Measurements from ENCODE around the gene GLIS1. TPM values are rescaled to one million over a fixed set of nuclear protein-coding genes. Genes with fewer than 3 reads are reported as not detected.

Gene GLIS1
- total and polyA plus RNA-seq, 8 donors, result 0.20 to 4.8 (median 0.55) TPM; not detected in 1

DNA sequence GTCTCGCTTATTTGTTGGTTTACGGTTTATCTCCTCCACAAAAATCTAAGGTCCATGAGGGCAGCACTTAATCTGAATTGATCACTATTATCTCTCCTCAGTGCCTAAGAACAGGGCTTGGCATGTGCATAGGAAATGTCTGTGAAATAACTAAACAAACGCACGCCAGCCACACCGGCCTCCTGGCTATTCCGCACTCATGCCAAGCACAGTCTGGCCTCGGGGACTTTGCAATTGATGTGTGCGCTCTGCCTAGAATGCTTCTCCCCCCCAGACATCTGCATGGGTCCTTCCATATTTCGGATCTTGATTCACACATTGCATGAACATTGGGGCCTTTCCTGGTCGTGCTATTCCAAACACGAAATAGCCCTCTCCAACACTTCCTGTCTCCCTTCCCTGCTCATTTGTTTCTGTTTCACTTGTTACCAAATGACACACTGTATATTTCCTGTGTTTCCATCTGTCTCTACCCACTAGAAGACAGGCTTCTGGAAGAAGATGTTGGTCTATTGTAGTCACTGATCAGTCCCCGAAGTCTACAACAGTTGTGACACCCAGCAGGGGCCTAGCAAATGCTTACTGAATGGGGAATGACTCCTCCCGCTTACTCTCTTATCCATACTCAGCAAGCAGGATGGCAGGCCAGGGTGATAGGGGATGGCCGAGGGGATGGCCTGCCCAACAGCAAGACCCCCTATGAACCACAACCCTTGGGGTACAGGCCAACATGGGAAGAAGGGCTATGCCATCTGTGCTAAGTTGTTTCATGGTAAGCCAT is 93.9 kb downstream of the GLIS1 start:
- intact Hi-C loops (cut with DNase I; ENCODE audit: low total_unique reads), result no loop called here
- Histone ChIP-seq H3K36me3 (no peaks in the 10 kb centered on the region), H3K9me3 (no peaks in the 10 kb centered on the region), H3K4me1 (no peaks in the 10 kb centered on the region), H3K4me3 (no peak overlapping the region), H3K27ac (no peak overlapping the region), H3K27me3 (no peaks in the 10 kb centered on the region)
- 71 to 83% (median 81%) methylated on average over 13 to 14 of the region's 14 CpGs for WGBS, 5 donors
- TF ChIP-seq EP300 (IDR thresholded peaks at IDR 0.05) (no peak), POLR2A (IDR thresholded peaks at IDR 0.05) (no peak)
- TF ChIP-seq, protein P1, sequence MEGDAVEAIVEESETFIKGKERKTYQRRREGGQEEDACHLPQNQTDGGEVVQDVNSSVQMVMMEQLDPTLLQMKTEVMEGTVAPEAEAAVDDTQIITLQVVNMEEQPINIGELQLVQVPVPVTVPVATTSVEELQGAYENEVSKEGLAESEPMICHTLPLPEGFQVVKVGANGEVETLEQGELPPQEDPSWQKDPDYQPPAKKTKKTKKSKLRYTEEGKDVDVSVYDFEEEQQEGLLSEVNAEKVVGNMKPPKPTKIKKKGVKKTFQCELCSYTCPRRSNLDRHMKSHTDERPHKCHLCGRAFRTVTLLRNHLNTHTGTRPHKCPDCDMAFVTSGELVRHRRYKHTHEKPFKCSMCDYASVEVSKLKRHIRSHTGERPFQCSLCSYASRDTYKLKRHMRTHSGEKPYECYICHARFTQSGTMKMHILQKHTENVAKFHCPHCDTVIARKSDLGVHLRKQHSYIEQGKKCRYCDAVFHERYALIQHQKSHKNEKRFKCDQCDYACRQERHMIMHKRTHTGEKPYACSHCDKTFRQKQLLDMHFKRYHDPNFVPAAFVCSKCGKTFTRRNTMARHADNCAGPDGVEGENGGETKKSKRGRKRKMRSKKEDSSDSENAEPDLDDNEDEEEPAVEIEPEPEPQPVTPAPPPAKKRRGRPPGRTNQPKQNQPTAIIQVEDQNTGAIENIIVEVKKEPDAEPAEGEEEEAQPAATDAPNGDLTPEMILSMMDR (IDR thresholded peaks at IDR 0.05), result no peak
- DNase-seq, result peak in 1 of 2 donors; percentile 20

DNA sequence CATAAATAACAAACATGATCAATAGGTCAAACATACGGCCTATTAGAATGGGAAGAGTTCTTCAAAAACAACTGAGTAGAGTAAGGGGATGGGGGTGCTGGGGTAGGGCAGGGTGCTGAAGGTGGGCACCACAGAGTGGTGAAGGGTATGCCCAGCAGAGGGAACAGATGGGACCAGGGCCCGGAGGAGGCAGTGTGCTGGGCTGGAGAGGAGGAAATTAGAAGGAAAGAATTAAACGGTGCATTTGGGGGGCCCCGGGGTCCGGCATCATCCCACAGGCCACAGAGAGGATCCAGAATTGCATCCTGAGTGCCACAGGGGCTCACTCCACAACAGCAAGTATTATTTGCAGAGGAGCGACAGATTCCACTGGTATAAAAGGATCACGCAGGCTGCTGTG is 94.5 kb downstream of the GLIS1 start:
- 79 to 91% (median 85%) methylated on average over 7 of the region's 7 CpGs for WGBS, 5 donors
- peak in 1 of 2 donors; percentile 11 for DNase-seq
- TF ChIP-seq, protein P1 (IDR thresholded peaks at IDR 0.05), result no peak
- TF ChIP-seq EP300 (IDR thresholded peaks at IDR 0.05) (no peak), POLR2A (IDR thresholded peaks at IDR 0.05) (no peak)
- intact Hi-C loops (cut with DNase I; ENCODE audit: low total_unique reads), result no loop called here
- Histone ChIP-seq H3K36me3 (no peaks in the 10 kb centered on the region), H3K27me3 (no peaks in the 10 kb centered on the region), H3K4me1 (no peaks in the 10 kb centered on the region), H3K4me3 (no peak overlapping the region), H3K9me3 (no peaks in the 10 kb centered on the region), H3K27ac (no peak overlapping the region)

DNA sequence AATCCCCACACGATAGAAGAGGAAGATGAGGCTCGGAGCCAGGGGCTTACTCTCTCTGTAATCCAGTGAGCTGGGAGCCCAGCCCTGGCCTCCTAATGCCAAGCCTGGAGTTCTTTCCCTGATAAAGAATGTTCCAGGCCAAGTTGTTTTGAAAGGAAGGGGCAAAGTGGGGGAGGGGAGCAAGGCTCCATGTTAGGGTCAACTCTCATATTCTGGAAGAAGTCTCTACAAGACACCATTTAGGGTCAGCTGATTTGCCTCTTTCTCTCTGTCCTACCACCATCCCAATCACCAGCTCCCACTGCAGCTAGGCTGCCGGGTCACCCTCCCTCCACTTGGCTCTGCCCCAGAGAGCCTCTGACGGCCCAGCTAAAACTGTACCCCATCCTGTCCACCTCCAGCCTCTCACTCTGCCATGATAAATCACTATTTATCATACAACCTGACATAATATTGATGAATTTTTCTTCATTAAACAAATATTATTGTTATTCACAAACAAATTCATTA is 95.0 kb downstream of the GLIS1 start:
- WGBS, 5 donors, result 73 to 82% (median 78%) methylated on average over 4 of the region's 4 CpGs
- H3K27ac ChIP-seq, result no peak overlapping the region
- no peaks in the 10 kb centered on the region for H3K9me3 ChIP-seq
- H3K4me3 ChIP-seq, result no peak overlapping the region
- intact Hi-C loops (cut with DNase I; ENCODE audit: low total_unique reads), result no loop called here
- H3K27me3 ChIP-seq, result no peaks in the 10 kb centered on the region
- no peaks in the 10 kb centered on the region for H3K4me1 ChIP-seq
- peak in 1 of 2 donors; percentile 21 for DNase-seq
- H3K36me3 ChIP-seq, result no peaks in the 10 kb centered on the region
- TF ChIP-seq EP300 (IDR thresholded peaks at IDR 0.05) (no peak), POLR2A (IDR thresholded peaks at IDR 0.05) (no peak), POLR2AphosphoS5 (IDR thresholded peaks at IDR 0.05) (no peak)
- TF ChIP-seq, protein P1 (IDR thresholded peaks at IDR 0.05), result no peak

DNA sequence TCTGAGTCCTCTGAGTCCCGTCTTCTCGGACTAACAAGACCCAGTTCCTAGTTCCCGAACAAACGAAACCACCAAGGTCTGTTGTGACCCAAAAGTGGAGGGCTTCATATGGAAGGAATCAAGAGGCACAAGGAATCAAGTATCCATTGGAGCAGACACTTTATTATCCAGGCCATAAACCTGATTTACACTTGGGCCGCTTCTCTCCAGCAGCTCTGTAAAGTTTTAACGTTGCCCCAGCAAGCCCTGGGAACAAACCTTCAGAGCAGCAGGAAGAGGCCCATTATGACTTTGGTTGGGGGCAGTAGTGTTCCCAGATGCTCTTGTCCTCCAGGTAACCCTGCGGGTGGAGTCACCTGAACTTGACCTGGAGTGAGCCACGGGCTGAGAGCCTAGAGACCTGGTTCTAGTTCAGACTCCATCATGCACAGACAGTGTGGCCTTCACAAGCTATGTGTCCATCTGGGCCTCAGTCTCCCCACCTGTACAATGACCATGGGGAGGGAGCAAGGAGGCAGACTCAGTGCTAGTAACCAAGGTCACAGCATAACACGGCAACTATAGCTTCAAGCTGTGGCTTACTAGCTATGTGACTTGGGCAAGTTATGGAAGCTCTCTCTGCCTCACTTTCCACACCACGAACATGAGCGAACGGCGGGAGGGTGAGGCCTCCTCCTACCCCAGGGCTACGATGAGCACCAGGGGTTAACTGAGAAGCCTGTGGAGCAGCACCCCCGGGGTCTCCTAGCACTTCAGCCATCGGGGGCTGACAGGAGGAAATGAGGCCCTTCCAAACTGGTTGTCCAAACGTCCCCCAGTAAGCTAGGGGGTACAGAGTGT is 95.7 kb downstream of the GLIS1 start:
- TF ChIP-seq EP300 (IDR thresholded peaks at IDR 0.05) (no peak), POLR2A (IDR thresholded peaks at IDR 0.05) (no peak), POLR2AphosphoS5 (IDR thresholded peaks at IDR 0.05) (no peak)
- TF ChIP-seq, protein P1 (IDR thresholded peaks at IDR 0.05), result no peak
- H3K36me3 ChIP-seq, result no peaks in the 10 kb centered on the region
- no peaks in the 10 kb centered on the region for H3K9me3 ChIP-seq
- H3K4me1 ChIP-seq, result no peaks in the 10 kb centered on the region
- H3K27me3 ChIP-seq, result peaks cover 0 to 6% (median 0%) of the 10 kb centered on the region in 3 donors
- intact Hi-C loops (cut with DNase I; ENCODE audit: low total_unique reads), result no loop called here
- DNase-seq, result peak in 1 of 2 donors; percentile 21
- H3K4me3 ChIP-seq, result no peak overlapping the region
- WGBS, 5 donors, result 78 to 86% (median 80%) methylated on average over 17 of the region's 17 CpGs
- no peak overlapping the region for H3K27ac ChIP-seq

All from stomach (tissue), 9 donors.